Pons (tissue), 1 donor: ENCODE measurements around the gene CAMKMT.

Experiments
- DNase-seq: peaks from one replicate; pipeline ENCODE4 v3.0.0-alpha.2; 2016; ENCODE audit warnings: low spot score

CAMKMT gene

DNA sequence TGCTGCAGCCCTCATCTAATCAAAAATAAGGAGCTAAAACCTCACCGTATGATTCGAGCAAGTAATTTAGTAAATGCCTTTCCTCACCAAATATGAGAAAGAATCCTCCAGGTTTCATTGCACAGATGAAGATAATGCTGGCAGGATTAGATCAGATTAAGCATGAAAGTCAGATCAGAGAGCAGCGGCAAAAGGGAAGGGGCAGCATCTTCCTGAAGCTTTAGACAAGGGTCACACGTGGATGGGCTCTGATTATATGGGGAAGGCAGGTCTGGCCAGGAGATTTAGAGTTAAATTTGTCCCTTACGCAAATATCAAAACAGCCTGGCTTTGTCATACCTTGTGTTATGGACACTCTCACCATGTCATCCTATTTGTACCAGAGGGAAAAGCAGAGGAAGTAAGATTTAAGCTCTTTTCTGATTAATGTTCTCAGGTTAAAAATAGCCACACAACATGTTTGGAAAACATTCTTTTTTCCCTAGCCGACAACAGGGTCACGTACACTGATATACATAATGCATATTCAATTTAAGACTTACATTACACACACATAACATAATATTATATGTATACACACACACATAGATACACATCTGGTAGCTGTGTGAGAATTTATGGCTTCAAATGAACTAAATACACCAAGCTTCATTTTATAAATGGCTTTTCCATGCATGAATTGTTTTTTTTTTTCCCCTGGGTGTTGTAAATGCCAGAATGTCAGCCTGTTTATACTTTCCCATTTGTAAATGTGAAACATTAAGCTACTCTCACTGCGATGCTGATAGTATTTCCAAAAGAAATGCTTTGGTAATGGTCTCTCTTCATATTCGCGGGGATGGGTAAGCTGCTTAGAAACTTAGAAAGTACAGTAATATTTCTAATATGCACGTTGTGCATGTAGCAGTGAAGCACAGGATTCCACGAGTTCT lies 383.5 kb downstream of the CAMKMT start:
- no peak for DNase-seq

DNA sequence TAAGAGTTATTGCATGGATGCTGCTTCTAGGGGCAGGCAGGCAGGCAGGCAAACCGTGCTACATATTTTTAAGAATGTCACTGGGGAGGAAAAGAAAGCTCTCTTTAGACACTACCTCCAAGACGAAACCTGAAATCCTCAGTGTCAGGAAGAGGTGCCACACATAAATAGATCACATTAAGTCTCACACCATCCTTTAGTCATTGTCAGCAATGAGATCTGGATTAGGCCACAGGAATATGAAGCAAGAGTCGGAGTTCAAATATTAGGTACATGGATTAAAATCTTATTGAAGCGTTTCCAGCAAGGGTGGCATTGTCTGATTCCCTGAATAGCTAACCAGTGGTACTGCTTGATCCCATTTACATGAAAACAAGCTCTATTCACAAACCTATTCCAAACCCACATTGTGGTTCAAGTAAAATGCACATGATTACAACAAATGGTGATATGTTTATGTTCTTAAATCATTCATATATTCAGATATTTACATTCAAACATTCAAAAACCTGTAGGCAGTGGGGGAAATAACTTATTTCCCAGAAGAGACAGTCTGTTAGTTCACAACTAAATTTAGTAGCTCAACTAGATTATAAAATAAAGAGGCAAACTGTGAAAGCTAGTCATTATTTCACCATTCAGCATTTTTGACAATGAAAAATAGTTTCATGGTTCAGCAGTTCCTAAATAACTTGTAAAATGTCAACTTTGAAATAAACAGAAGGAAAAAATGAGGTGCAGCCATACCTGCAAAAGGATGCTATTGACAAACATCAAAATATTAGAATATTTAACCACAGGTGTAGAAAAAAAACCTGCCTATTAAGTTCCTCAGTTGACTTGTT lies 384.4 kb downstream of the CAMKMT start:
- peak; percentile 29 for DNase-seq

- no peak for DNase-seq
Measured at GRCh38 chr2:44746856-44747615, 385.3 kb downstream of the CAMKMT start.

DNA sequence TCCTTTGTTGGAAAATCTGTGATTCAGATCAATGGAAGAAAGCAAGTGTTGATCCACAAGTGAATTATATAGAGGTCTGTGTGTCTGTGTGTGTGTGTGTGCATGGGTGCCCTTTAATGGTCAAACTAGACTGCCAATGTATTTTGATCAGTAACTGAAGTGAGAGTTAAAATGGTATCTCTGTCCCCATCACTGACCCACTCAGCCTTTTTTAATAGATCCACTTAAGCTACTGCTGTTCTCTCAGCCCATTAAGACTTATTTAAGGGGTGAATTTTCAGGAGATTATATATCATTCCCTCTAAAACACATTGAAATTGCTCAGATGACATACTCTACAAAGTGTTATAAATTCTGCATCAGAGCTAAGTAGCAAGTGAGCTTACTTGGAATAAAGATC lies 386.0 kb downstream of the CAMKMT start:
- DNase-seq = no peak

GRCh38 chr2:44751754-44752479 lies 390.2 kb downstream of the CAMKMT start:
- DNase-seq = no peak

GRCh38 chr2:44752761-44753160 lies 391.0 kb downstream of the CAMKMT start:
- no peak for DNase-seq

GRCh38 chr2:44753552-44754285 lies 392.0 kb downstream of the CAMKMT start:
- no peak for DNase-seq

DNA sequence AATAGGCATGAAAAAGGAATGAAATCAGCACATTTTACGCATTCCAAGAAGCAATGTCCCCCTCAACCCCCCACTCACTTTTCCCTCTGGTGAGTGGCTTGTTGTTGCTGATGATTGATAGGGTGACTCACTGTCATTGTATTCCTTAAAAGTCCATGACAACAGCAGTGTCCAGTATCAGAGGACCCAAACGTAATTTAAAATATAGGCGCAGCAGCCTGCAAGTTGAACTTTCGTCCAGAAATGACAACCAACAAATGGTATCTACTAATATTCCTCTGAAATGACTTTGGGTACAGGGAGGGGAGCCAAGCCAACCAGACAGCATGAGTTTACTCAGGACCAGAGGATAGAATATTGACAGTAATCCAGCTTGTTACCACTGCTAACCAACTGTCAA lies 396.8 kb downstream of the CAMKMT start:
- DNase-seq = no peak

- no peak for DNase-seq
Measured at GRCh38 chr2:44759823-44760222, 398.1 kb downstream of the CAMKMT start.

- no peak for DNase-seq
Measured at GRCh38 chr2:44763275-44763782, 401.6 kb downstream of the CAMKMT start.

DNA sequence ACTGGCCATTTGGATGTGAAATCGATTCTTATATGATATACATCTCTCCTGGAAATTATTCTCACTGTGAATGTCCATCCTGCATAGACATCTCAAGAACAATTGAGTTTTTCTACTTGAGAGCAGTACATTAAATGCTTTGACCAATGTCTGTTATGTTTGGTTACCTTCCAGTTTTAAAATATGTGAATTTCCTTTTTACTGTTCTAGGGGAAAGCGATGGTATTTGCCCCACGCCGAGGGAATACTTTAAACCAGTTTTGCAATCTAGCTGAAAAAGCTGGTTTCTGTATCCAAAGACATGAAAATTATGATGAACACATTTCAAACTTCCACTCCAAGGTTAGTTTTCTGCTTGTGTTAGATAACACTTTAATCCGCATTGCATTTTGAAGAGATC lies 404.5 kb downstream of the CAMKMT start:
- DNase-seq = no peak

DNA sequence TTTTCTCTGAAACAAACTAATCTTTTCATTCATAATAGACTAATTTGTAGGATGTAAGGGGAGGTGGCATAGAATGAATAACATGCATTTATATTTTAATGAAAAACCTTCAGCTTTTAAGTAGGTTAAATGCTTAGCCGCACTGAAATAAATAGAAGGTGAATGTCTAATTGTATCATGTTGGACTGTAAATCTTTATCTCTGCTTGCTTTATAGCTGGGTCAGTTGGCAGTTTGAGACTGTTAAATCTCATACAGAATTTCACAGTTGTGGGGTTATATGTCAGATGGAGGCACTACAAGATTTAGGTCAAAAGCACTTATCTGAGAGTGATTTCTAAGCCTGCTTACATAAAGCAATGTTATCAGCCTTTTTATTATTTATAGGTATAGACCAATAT lies 405.0 kb downstream of the CAMKMT start:
- DNase-seq = no peak

- peak; percentile 55 for DNase-seq
Measured at GRCh38 chr2:44767691-44768090, 405.9 kb downstream of the CAMKMT start.

DNA sequence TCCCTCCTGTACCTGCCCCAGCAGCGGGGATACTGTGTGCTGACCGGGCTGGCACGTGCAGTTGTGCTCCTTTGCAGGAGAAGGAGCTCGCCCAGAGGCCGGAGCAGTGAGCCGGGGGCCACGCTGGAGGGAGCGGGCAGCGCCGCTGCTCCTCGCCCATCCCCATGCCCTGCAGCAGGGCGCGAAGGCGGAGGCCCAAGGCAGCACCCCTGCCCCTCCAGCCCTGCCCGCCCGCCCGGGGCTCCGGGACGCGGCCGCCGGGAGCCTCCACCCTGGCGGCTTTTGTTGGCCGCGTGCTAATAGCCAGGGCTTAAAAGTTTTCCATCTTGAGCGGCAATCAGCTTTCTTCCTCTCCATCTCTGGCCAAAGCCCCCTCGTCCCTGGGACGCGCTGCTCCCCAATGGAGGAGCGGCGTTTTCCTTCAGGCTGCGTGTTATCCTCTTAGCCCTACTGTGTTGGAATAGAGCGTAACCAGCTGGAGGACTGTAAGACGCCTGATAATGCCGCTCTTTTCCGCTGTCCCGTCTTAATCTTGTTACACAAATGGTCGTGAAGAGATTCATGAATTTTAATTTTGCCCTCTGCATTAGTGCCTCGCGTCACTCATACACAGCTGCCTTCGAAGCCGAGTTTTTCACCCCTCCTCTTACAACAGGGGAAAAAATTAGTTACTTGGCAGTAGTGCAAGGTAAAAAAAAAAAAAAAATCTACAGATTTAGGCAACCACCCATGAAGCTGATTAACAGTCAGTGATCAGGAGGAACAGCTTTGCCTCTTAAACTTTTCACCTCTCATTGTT lies 406.9 kb downstream of the CAMKMT start:
- no peak for DNase-seq

DNA sequence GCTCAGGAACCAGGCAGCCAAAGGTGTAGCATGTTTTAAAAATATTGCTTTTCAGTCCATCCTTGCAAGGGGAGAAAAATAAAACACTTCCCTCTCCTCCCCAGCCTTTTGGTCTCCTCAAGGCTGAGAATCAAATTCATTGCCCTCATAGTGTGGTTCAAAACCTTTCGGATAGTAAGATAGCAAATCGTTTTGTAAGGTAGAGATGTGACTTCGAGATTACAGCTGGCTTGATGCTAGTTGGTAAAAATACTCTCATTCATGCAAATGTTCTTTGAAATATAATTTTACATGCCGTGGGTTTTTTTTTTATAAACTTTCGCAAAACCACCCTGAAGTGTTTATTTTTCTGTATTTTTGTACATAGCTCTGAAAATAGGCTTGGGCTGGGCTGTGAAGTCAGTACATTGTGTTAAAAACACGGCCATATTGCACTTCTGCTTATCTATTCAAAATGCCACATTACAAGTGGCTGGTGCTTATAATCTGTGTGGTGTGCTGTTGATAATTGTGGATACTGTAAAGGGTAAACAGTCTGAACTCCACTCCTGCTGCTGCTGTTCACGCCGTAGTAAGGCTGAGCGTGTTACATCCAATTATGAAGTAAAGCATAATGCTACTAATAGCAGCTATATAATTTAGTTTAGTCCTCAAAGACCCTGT lies 407.7 kb downstream of the CAMKMT start:
- no peak for DNase-seq

DNA sequence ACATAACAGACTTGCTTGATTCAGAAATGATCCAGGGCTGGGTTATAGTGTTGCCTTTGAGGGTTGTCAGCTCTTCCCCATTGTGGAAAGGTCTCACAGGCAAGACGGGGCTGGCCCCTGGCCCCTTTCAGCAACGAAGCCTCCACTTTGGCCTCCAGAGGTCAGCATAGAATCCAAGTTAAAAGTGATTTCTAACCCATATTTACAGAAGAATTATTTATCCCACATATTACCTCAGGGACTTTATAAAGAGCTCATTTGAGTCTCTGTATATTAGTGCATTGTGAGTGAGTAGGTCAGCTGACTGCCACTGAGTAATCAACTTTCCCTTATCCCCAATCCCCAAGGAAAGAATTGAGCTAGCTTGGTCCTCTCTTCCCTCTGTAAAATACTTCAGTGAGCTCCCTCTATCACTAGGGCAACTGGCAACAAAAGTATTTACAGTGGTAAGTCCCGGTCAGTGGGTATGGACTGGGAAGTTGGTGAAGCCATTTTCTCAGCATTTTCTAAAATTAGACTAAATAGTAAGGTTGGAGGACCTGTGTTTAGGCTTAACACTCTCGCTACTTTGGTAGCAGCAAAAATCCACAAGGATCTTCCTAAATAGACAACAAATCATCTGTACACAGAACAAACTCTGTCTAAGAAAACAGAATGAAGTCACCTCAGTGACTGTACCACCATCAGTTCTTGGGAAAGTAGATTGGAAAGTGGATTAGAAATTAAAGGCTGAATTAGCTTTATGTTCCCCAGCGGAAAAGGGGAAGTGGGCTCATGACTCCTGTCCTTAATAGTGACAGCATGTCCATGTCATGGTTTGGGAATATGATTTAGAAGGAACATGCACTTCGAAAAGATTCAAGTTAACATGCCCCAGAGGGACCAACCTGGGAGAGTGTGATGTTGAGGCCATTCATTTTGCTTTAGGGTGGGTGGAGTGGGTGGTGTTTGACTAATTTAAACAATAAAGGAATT lies 408.8 kb downstream of the CAMKMT start:
- DNase-seq = no peak

GRCh38 chr2:44771522-44771921 lies 409.8 kb downstream of the CAMKMT start:
- DNase-seq = no peak

- DNase-seq = no peak
Measured at GRCh38 chr2:44772131-44772530, 410.4 kb downstream of the CAMKMT start.
